Upper lobe of left lung (tissue), 6 donors: ENCODE data around the gene CLDN10. TPM values are rescaled to one million over a fixed set of nuclear protein-coding genes. Genes with fewer than 3 reads are reported as not detected.

Experiments
- ATAC-seq, 2 donors: fragments of 200-7000 bp; cut with Tn5 transposase; one replicate each; pipeline ENCODE4 v1.9.1; 2022; ENCODE audit warnings: mild to moderate bottlenecking in 2 of 2, moderate library complexity in 2 of 2; ENCODE audit not compliant: low FRiP score in 2 of 2
- DNase-seq, 2 donors: peaks; one replicate each; pipeline ENCODE4 v3.0.0-alpha.2; 2019 to 2020
- H3K27ac ChIP-seq, 4 donors: fragments of 200-600 bp; sonication (generic); one replicate each; pipeline ENCODE4 v1.5.1; 2016 to 2019
- H3K27me3 ChIP-seq, 4 donors: fragments of 200-600 bp; sonication (generic); one replicate each; pipeline ENCODE4 v1.5.1; 2017 to 2019
- H3K36me3 ChIP-seq, 4 donors: fragments of 200-600 bp; sonication (generic); one replicate each; pipeline ENCODE4 v1.5.1; 2016 to 2019
- H3K4me1 ChIP-seq, 4 donors: fragments of 200-600 bp; sonication (generic); one replicate each; pipeline ENCODE4 v1.5.1; 2018 to 2019
- H3K4me3 ChIP-seq, 4 donors: fragments of 200-600 bp; sonication (generic); one replicate each; pipeline ENCODE4 v1.5.1; 2017 to 2019; ENCODE audit warnings: mild to moderate bottlenecking in 2 of 4, moderate library complexity in 1 of 4
- H3K9me3 ChIP-seq, 4 donors: fragments of 200-600 bp; sonication (generic); one replicate each; pipeline ENCODE4 v1.5.1; 2018 to 2019
- EP300 ChIP-seq, 4 donors: sonication (generic); formaldehyde crosslinking; IDR thresholded peaks; one replicate each; pipeline ENCODE4 v1.5.1; 2017; ENCODE audit warnings: antibody characterized with exemption in 4 of 4, control low read depth in 2 of 4
- POLR2A ChIP-seq, 4 donors: fragments of 450-650 bp; IDR thresholded peaks; one replicate each; pipeline ENCODE4 v1.5.1; 2016 to 2017; ENCODE audit warnings: antibody characterized with exemption in 4 of 4, mild to moderate bottlenecking in 2 of 4
- POLR2AphosphoS5 ChIP-seq, 2 donors: sonication (generic); formaldehyde crosslinking; IDR thresholded peaks; one replicate each; pipeline ENCODE4 v1.5.1; 2017; ENCODE audit warnings: antibody characterized with exemption in 2 of 2
- WGBS, 2 donors: methylation state at CpG; one replicate each; pipeline ENCODE4 v1.1.5; 2017 to 2018; 5-methylcytosine and 5-hydroxymethylcytosine counted together
- total RNA-seq, 6 donors: library from RNA; depleted of rRNA in 4 of 6; stranded (reverse); fragments of >200 nt in 4 of 6; gene quantifications; one replicate each; pipeline versions ENCODE4 v1.1.0 to v1.2.1, GENCODE V29; 2016 to 2021
- TF ChIP-seq, protein P1 (sequence below), 6 experiments: fragments of 450-650 bp in 4 of 6; fragments of 200-600 bp in 2 of 6; sonication (generic) in 2 of 6; IDR thresholded peaks; one replicate each; pipeline ENCODE4 v1.5.1; 2016 to 2019; ENCODE audit warnings: antibody characterized with exemption in 6 of 6
- donor health status: DM: no; HTN: no; CAD: no; lungs with moderate emphysema.
- donor health status: DM: no; HTN: yes; CAD: no; lungs with severe emphysema.

The CLDN10 gene
- total RNA-seq, 6 donors from 2014 or later: 1.6 to 4.5 (median 2.4) TPM; not detected in 2

DNA sequence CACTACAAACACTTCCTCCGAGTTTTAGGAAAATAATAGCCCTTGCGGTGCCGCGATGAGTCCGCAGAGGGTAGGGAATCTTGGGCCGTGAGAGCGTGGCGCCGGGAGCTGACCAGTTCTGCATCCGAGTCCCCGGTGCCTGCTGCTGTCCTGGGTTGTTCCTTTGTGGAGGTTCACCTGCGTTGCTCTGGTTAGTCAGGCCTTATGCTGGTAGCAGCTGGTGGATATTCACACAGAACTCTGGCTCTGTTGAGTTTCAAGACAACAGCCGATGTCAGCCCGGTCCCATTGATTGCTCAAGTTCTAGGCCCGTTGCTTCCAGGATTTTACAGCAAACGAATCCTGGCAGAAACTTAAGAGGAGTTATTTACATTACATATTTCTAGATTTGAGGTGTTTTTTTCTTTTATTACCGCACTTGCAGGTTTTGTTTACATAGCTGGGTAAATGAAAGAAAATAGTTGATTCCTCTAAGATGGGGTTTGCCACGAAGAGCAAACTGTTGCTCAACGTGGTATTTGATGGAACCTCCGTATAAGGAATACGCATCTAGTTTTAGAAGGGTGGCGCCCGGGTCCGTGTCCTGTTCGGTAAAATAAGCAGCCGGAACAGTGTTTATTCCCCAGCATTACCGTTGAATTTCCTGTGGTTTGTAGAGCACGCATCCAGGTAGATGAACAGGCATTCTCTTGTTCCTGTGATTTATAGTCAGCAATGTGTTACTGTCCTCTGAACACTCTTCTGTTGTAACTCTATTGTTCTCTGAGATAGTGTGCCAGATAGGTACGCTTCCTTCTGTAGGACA lies 1.3 kb downstream of the CLDN10 start:
- no peaks in the 10 kb centered on the region for H3K36me3 ChIP-seq
- peak in 1 of 2 donors; percentile 20 for DNase-seq
- H3K9me3 ChIP-seq: no peaks in the 10 kb centered on the region
- WGBS, 2 donors: 33 to 36% methylated on average over 29 of the region's 29 CpGs
- peaks cover 0 to 15% (median 13%) of the 10 kb centered on the region in 4 donors for H3K27me3 ChIP-seq
- no peak overlapping the region for H3K27ac ChIP-seq
- peaks cover 10 to 16% (median 12%) of the 10 kb centered on the region in 4 donors for H3K4me1 ChIP-seq
- H3K4me3 ChIP-seq: peak overlapping the region in 1 of 4 donors; percentile 24
- ATAC-seq: peak; percentile 50 to 68
- TF ChIP-seq EP300 (IDR thresholded peaks at IDR 0.05) (no peak), POLR2A (IDR thresholded peaks at IDR 0.05) (no peak), POLR2AphosphoS5 (IDR thresholded peaks at IDR 0.05) (no peak)
- TF ChIP-seq, protein P1, sequence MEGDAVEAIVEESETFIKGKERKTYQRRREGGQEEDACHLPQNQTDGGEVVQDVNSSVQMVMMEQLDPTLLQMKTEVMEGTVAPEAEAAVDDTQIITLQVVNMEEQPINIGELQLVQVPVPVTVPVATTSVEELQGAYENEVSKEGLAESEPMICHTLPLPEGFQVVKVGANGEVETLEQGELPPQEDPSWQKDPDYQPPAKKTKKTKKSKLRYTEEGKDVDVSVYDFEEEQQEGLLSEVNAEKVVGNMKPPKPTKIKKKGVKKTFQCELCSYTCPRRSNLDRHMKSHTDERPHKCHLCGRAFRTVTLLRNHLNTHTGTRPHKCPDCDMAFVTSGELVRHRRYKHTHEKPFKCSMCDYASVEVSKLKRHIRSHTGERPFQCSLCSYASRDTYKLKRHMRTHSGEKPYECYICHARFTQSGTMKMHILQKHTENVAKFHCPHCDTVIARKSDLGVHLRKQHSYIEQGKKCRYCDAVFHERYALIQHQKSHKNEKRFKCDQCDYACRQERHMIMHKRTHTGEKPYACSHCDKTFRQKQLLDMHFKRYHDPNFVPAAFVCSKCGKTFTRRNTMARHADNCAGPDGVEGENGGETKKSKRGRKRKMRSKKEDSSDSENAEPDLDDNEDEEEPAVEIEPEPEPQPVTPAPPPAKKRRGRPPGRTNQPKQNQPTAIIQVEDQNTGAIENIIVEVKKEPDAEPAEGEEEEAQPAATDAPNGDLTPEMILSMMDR (IDR thresholded peaks at IDR 0.05): no peak

DNA sequence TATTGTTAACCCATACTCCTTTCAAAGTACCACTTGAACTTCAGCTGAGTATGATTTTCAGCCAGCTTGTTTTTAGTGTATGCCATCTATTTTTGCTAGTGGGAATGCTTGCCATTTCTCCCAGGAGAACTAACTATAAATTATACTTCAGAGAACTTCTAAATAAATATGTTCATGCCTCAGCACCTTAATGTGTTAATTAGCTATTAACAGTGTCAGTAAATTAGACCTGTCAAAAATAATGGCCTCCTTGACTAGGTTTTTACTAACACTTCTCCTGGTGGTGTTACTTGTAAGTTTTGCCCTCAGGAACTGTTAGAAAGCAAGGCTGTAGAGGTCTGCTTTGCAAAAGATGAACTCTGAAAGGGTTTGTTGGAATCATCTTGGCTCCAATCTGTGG lies 4.5 kb downstream of the CLDN10 start:
- Histone ChIP-seq H3K9me3 (no peaks in the 10 kb centered on the region), H3K4me3 (no peak overlapping the region), H3K27ac (no peak overlapping the region), H3K4me1 (peaks cover 10 to 16% (median 12%) of the 10 kb centered on the region in 4 donors), H3K27me3 (peaks cover 0 to 13% (median 11%) of the 10 kb centered on the region in 4 donors), H3K36me3 (no peaks in the 10 kb centered on the region)
- TF ChIP-seq, protein P1 (IDR thresholded peaks at IDR 0.05): no peak
- TF ChIP-seq EP300 (IDR thresholded peaks at IDR 0.05) (no peak), POLR2AphosphoS5 (IDR thresholded peaks at IDR 0.05) (no peak), POLR2A (IDR thresholded peaks at IDR 0.05) (no peak)
- ATAC-seq: no peak
- no peak for DNase-seq

DNA sequence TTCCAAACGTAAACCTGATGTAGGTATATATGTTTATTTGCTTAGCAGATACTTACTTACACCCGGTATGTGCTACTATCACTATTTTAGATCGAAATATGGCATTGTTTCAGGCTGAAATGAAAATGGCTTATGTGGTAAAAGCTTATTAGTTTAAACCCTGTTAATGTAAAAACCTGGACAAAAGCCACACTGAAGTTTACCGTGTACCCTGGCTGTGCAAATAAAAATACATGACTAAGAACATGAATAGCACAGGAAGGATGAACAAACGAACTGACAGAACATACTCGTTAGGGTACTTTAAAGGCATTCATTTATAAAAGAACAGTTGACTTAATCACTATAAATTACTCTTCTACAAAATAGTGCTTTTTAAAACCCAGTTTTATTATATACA lies 6.6 kb downstream of the CLDN10 start:
- Histone ChIP-seq H3K27me3 (no peaks in the 10 kb centered on the region), H3K36me3 (no peaks in the 10 kb centered on the region), H3K9me3 (no peaks in the 10 kb centered on the region), H3K27ac (no peak overlapping the region), H3K4me1 (no peaks in the 10 kb centered on the region), H3K4me3 (no peak overlapping the region)
- no peak for DNase-seq
- TF ChIP-seq POLR2AphosphoS5 (IDR thresholded peaks at IDR 0.05) (no peak), POLR2A (IDR thresholded peaks at IDR 0.05) (no peak), EP300 (IDR thresholded peaks at IDR 0.05) (no peak)
- TF ChIP-seq, protein P1 (IDR thresholded peaks at IDR 0.05): no peak
- 62 to 65% methylated on average over 6 of the region's 6 CpGs for WGBS, 2 donors
- no peak for ATAC-seq

DNA sequence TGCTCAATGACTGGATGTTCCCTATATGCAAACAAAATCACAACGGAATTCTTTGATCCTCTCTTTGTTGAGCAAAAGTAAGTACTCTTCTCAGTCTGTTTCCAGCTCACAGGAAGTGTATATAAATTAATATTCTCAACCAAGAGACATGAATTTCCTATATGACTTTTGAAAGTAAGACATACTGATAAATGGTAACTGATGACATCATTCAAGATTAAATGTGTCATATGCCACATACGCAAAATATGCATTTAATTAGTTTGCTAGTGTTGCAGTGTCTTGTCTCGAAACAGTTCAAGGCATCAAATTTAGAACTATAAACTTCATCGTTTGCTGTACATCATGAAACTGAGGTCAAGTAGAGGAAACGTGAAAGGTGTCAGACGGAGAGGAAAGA lies 7.9 kb downstream of the CLDN10 start:
- 75 to 81% methylated on average over 6 of the region's 6 CpGs for WGBS, 2 donors

More for the DNA sequence above, 7.9 kb downstream of the CLDN10 start:
- no peak overlapping the region for H3K4me3 ChIP-seq
- ATAC-seq (no peak), DNase-seq (no peak)
- no peak overlapping the region for H3K27ac ChIP-seq
- no peaks in the 10 kb centered on the region for H3K36me3 ChIP-seq
- H3K27me3 ChIP-seq: no peaks in the 10 kb centered on the region
- no peaks in the 10 kb centered on the region for H3K9me3 ChIP-seq
- TF ChIP-seq, protein P1 (IDR thresholded peaks at IDR 0.05): no peak
- no peak for TF ChIP-seq EP300 (IDR thresholded peaks at IDR 0.05)
- TF ChIP-seq POLR2A (IDR thresholded peaks at IDR 0.05): no peak
- no peak for TF ChIP-seq POLR2AphosphoS5 (IDR thresholded peaks at IDR 0.05)
- H3K4me1 ChIP-seq: no peaks in the 10 kb centered on the region
